Activated CD8-positive, alpha-beta T cell treated with anti-CD3 and anti-CD28 coated beads for 36 hours (primary cell): ENCODE data around the gene ALMS1. TPM values are rescaled to one million over a fixed set of nuclear protein-coding genes. Genes with fewer than 3 reads are reported as not detected.
"Not testable (repeated sequence)": the region's sequence is repeated elsewhere in the genome, so short reads cannot be mapped to it uniquely, and the experiment has no call there.

ENCODE experiments used
- ATAC-seq: fragments of 200-7000 bp; cut with Tn5 transposase; one replicate; pipeline ENCODE4 v1.10.0; 2021; ENCODE audit warnings: mild to moderate bottlenecking, moderate library complexity
- CTCF ChIA-PET: fragments of 350-600 bp; sonication (Branson Sonifier 250); formaldehyde crosslinking; loops from one replicate; lab custom pipeline; 2021; ENCODE audit warnings: antibody characterized with exemption; lab: Charles Lee
- POLR2A ChIA-PET: fragments of 350-600 bp; sonication (Branson Sonifier 250); formaldehyde crosslinking; loops from one replicate; lab custom pipeline; 2021; ENCODE audit warnings: antibody characterized with exemption; lab: Charles Lee
- DNase-seq: peaks from one replicate; pipeline ENCODE4 v3.0.0-alpha.2; 2020
- H3K27ac Mint-ChIP-seq: one replicate; pipeline ENCODE4 v1.8.0; 2021; ENCODE audit warnings: mild to moderate bottlenecking, mixed read lengths
- H3K27me3 Mint-ChIP-seq: one replicate; pipeline ENCODE4 v1.8.0; 2021; ENCODE audit warnings: mixed read lengths
- H3K36me3 Mint-ChIP-seq: one replicate; pipeline ENCODE4 v1.8.0; 2021; ENCODE audit warnings: low read depth, mixed read lengths
- H3K4me1 Mint-ChIP-seq: one replicate; pipeline ENCODE4 v1.8.0; 2021; ENCODE audit warnings: low read depth, mixed read lengths
- H3K4me3 Mint-ChIP-seq: one replicate; pipeline ENCODE4 v1.8.0; 2021; ENCODE audit warnings: mild to moderate bottlenecking, moderate library complexity, mixed read lengths
- H3K9me3 Mint-ChIP-seq: one replicate; pipeline ENCODE4 v1.8.0; 2021; ENCODE audit warnings: mixed read lengths
- CTCF ChIP-seq: fragments of 200-600 bp; IDR thresholded peaks from one replicate; pipeline ENCODE4 v1.8.0; 2022; ENCODE audit warnings: antibody characterized with exemption, mild to moderate bottlenecking
- intact Hi-C: fragments of 100-400 bp; cut with micrococcal nuclease; formaldehyde crosslinking; loops from one replicate; pipeline ENCODE4 v1.10.0; 2022
- total RNA-seq, 2 experiments: library from RNA; stranded (reverse); gene quantifications; one replicate each; pipeline ENCODE4 v1.2.3, GENCODE V29; 2021

Gene ALMS1
- total RNA-seq, 2 experiments from 2014 or later, result 18.1 to 20.3 TPM

DNA sequence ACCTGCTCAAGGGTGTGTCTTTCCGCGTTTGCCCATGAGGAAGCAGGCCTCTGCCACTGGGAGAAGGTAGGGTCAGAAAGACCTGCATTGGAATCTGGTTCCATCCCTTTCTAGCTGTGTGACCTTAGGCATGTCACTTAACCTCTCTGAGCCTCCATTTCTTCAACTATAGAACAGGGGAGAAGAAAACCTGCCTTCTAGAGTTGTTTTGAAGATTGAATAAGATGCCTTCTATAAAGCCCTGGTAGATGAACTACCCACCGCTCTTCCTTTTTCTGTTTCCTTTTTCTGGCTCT is 256.1 kb downstream of the ALMS1 start:
- CTCF ChIA-PET, result no interaction called here
- POLR2A ChIA-PET, result no interaction called here
- intact Hi-C loops, result no loop called here
- no peak for DNase-seq
- Mint-ChIP-seq H3K27me3 (peaks cover 4% of the 10 kb centered on the region), H3K4me3 (no peak overlapping the region), H3K27ac (no peak overlapping the region), H3K9me3 (peaks cover 9% of the 10 kb centered on the region), H3K4me1 (no peaks in the 10 kb centered on the region), H3K36me3 (no peaks in the 10 kb centered on the region)
- no peak for TF ChIP-seq CTCF
- no peak for ATAC-seq

GRCh38 chr2:73642338-73643018 is 256.8 kb downstream of the ALMS1 start, which contains the start of gene NAT8:
NAT8 (minus strand) TSS chr2:73642422; CDS start chr2:73641628, 794 bp downstream.
- DNase-seq (no peak), ATAC-seq (no peak)
- Mint-ChIP-seq H3K36me3 (no peaks in the 10 kb centered on the region), H3K27me3 (peaks cover 5% of the 10 kb centered on the region), H3K4me1 (no peaks in the 10 kb centered on the region), H3K4me3 (no peak within 1 kb of the TSS), H3K27ac (no peak within 1 kb of the TSS), H3K9me3 (peaks cover 9% of the 10 kb centered on the region)
- ChIA-PET CTCF (no interaction called here), POLR2A (no interaction called here)
- intact Hi-C loops, result no loop called here
- no peak for TF ChIP-seq CTCF

DNA sequence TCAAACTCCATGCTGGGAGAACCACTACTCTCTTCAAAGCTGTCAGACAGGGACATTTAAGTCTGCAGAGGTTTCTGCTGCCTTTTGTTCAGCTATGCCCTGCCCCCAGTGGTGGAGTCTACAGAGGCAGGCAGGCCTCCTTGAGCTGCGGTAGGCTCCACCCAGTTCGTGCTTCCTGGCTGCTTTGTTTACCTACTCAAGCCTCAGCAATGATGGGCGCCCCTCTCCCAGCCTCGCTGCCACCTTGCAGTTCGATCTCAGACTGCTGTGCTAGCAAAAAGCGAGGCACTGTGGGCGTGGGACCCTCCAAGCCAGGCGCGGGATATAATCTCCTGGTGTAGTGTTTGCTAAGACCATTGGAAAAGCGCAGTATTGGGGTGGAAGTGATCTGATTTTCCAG is 262.1 kb downstream of the ALMS1 start:
- POLR2A ChIA-PET, ATAC-seq, H3K36me3 Mint-ChIP-seq, intact Hi-C loops, H3K4me3 Mint-ChIP-seq, CTCF ChIA-PET, H3K9me3 Mint-ChIP-seq, H3K27ac Mint-ChIP-seq, H3K27me3 Mint-ChIP-seq, DNase-seq, H3K4me1 Mint-ChIP-seq: not testable (repeated sequence)

DNA sequence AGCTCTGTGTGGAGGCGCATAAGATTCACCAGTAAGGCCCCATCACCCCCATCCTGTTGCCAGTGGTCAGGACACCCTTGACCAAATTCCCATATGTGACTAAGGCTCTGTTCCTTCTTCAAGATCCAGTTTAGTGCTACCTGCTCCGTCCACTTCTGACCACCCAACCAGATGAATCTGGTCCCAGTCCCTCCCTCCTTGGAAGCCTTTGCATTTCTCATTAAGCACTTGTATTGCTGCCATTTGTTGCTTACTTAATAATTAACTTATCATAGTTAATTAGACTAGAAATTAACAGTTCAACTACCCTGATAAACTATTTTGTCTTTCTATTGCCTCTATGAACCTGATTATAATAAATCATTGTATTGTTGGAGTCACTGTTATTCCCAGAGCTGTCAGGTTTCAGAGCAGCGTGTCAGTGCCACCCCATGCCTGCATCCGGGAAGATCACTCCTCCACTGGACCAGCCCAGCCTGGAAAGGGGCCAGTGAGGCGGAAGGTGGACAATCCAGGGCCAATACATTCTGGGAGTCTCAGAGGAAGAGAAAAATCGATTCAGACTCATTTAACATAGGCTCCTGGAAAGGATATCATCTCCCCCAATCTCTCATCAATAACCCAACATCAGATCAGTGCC is 266.1 kb downstream of the ALMS1 start:
- intact Hi-C loops, result no loop called here
- no peak overlapping the region for H3K27ac Mint-ChIP-seq
- no peaks in the 10 kb centered on the region for H3K9me3 Mint-ChIP-seq
- H3K36me3 Mint-ChIP-seq, result no peaks in the 10 kb centered on the region
- DNase-seq (no peak), ATAC-seq (no peak)
- H3K27me3 Mint-ChIP-seq, result peaks cover 4% of the 10 kb centered on the region
- POLR2A ChIA-PET, result no interaction called here
- no peak for TF ChIP-seq CTCF
- no peak overlapping the region for H3K4me3 Mint-ChIP-seq
- H3K4me1 Mint-ChIP-seq, result no peaks in the 10 kb centered on the region
- CTCF ChIA-PET, result interaction anchor here (1.0 kb wide), 1 partner anchor 21 kb away, joined by 3 read pairs; no protein-coding TSS in a partner anchor

- Mint-ChIP-seq H3K4me1 (no peaks in the 10 kb centered on the region), H3K27ac (no peak overlapping the region), H3K9me3 (no peaks in the 10 kb centered on the region), H3K27me3 (peaks cover 4% of the 10 kb centered on the region), H3K4me3 (no peak overlapping the region), H3K36me3 (no peaks in the 10 kb centered on the region)
- DNase-seq (no peak), ATAC-seq (no peak)
- TF ChIP-seq CTCF, result no peak
- ChIA-PET POLR2A (no interaction called here), CTCF (no interaction called here)
- intact Hi-C loops, result no loop called here
Measured at GRCh38 chr2:73652348-73652747, 266.7 kb downstream of the ALMS1 start.
